ENCODE measurements around the gene DPEP1. TPM values are rescaled to one million over a fixed set of nuclear protein-coding genes. Genes with fewer than 3 reads are reported as not detected.
"Not testable (repeated sequence)": the region's sequence is repeated elsewhere in the genome, so short reads cannot be mapped to it uniquely, and the experiment has no call there.

DPEP1 gene
- total and polyA plus RNA-seq, 2 donors from 2014 or later: 24.2 to 433 TPM

- intact Hi-C loops (cut with DNase I): no loop called here
- H3K27ac ChIP-seq (ENCODE audit: low read depth in 2 of 2, low read length in 2 of 2): no peak overlapping the region
Observed at GRCh38 chr16:89584768-89585549, 28.5 kb upstream of the DPEP1 start.

DNA sequence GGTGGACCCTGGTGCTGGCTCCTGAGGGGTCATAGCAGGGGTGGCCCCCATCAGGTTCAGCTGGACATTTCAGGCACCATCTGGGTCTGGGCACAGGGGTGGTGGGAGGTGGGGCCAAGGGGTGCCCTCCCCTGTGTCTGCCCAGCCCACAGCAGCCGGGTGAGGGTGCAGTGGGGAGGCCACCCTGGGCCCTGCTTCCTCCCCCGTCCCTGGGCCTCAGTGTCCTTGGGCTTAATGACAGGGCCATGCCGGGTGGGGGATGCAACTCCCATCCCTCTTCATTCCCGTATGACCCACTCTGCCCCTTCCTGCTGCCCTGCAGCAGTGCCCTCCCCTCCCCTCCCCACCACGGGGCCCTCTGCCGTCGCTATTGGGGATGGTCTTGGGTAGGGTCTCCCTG lies 27.2 kb upstream of the DPEP1 start:
- Histone ChIP-seq H3K4me1 (ENCODE audit: control insufficient read depth in 2 of 3, insufficient read depth in 2 of 3, low read depth in 1 of 3, low read length in 3 of 3) (peaks cover 0 to 9% (median 0%) of the 10 kb centered on the region in 3 donors), H3K4me3 (ENCODE audit: low read length in 3 of 3) (no peak overlapping the region), H3K36me3 (ENCODE audit: control insufficient read depth in 2 of 3, insufficient read depth in 3 of 3, low read length in 3 of 3) (no peaks in the 10 kb centered on the region), H3K9me3 (ENCODE audit: control insufficient read depth in 2 of 3, insufficient read depth in 1 of 3, low read length in 3 of 3) (no peaks in the 10 kb centered on the region), H3K27me3 (ENCODE audit: control insufficient read depth, insufficient read depth, low read length) (no peaks in the 10 kb centered on the region), H3K9ac (ENCODE audit: low read length in 3 of 3) (no peak overlapping the region), H3K27ac (ENCODE audit: low read depth in 2 of 2, low read length in 2 of 2) (no peak overlapping the region)
- FAIRE-seq: no peak
- TF ChIP-seq, protein P1, sequence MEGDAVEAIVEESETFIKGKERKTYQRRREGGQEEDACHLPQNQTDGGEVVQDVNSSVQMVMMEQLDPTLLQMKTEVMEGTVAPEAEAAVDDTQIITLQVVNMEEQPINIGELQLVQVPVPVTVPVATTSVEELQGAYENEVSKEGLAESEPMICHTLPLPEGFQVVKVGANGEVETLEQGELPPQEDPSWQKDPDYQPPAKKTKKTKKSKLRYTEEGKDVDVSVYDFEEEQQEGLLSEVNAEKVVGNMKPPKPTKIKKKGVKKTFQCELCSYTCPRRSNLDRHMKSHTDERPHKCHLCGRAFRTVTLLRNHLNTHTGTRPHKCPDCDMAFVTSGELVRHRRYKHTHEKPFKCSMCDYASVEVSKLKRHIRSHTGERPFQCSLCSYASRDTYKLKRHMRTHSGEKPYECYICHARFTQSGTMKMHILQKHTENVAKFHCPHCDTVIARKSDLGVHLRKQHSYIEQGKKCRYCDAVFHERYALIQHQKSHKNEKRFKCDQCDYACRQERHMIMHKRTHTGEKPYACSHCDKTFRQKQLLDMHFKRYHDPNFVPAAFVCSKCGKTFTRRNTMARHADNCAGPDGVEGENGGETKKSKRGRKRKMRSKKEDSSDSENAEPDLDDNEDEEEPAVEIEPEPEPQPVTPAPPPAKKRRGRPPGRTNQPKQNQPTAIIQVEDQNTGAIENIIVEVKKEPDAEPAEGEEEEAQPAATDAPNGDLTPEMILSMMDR (IDR thresholded peaks at IDR 0.05; ENCODE audit: borderline replicate concordance, extremely low read depth, insufficient read depth): no peak
- intact Hi-C loops (cut with DNase I): no loop called here
- DNase-seq: peak in 1 of 5 donors; percentile 63

More at GRCh38 chr16:89584768-89585549, 28.5 kb upstream of the DPEP1 start:
- no peak overlapping the region for H3K4me3 ChIP-seq (ENCODE audit: low read length in 3 of 3)
- H3K27me3 ChIP-seq (ENCODE audit: control insufficient read depth, insufficient read depth, low read length): no peaks in the 10 kb centered on the region
- FAIRE-seq (no peak), DNase-seq (peak in 1 of 5 donors; percentile 69)
- H3K4me1 ChIP-seq (ENCODE audit: control insufficient read depth in 2 of 3, insufficient read depth in 2 of 3, low read depth in 1 of 3, low read length in 3 of 3): peaks cover 0 to 9% (median 0%) of the 10 kb centered on the region in 3 donors
- H3K9me3 ChIP-seq (ENCODE audit: control insufficient read depth in 2 of 3, insufficient read depth in 1 of 3, low read length in 3 of 3): no peaks in the 10 kb centered on the region
- H3K9ac ChIP-seq (ENCODE audit: low read length in 3 of 3): no peak overlapping the region
- TF ChIP-seq, protein P1 (IDR thresholded peaks at IDR 0.05; ENCODE audit: borderline replicate concordance, extremely low read depth, insufficient read depth): no peak
- H3K36me3 ChIP-seq (ENCODE audit: control insufficient read depth in 2 of 3, insufficient read depth in 3 of 3, low read length in 3 of 3): no peaks in the 10 kb centered on the region

DNA sequence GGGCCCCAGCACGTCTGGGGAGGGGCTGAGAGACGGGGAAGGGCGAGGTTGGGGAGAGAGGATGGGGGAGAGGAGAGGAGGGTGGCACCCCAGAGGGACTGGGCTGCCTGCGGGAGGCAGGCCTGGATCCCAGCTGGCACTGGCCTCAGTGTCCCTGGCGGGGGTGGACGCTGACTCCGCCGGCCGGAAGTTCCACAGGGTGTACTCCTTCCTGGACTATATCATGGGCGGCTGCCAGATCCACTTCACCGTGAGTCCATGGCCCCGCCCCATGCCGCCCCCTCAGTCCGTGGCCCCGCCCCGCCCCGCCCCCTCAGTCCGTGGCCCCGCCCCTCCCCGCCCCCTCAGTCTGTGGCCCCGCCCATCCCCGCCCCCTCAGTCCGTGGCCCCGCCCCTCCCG lies 26.6 kb upstream of the DPEP1 start:
- no peaks in the 10 kb centered on the region for H3K9me3 ChIP-seq (ENCODE audit: control insufficient read depth in 2 of 3, insufficient read depth in 1 of 3, low read length in 3 of 3)
- no peak overlapping the region for H3K4me3 ChIP-seq (ENCODE audit: low read length in 3 of 3)
- intact Hi-C loops (cut with DNase I): no loop called here
- peaks cover 0 to 8% (median 0%) of the 10 kb centered on the region in 3 donors for H3K4me1 ChIP-seq (ENCODE audit: control insufficient read depth in 2 of 3, insufficient read depth in 2 of 3, low read depth in 1 of 3, low read length in 3 of 3)
- no peak for DNase-seq
- FAIRE-seq: no peak
- no peak overlapping the region for H3K27ac ChIP-seq (ENCODE audit: low read depth in 2 of 2, low read length in 2 of 2)
- TF ChIP-seq, protein P1 (IDR thresholded peaks at IDR 0.05; ENCODE audit: borderline replicate concordance, extremely low read depth, insufficient read depth): no peak
- no peaks in the 10 kb centered on the region for H3K27me3 ChIP-seq (ENCODE audit: control insufficient read depth, insufficient read depth, low read length)
- no peak overlapping the region for H3K9ac ChIP-seq (ENCODE audit: low read length in 3 of 3)
- no peaks in the 10 kb centered on the region for H3K36me3 ChIP-seq (ENCODE audit: control insufficient read depth in 2 of 3, insufficient read depth in 3 of 3, low read length in 3 of 3)

- DNase-seq; H3K27me3 ChIP-seq (ENCODE audit: control insufficient read depth, insufficient read depth, low read length); H3K9ac ChIP-seq (ENCODE audit: low read length in 3 of 3); H3K4me1 ChIP-seq (ENCODE audit: control insufficient read depth in 2 of 3, insufficient read depth in 2 of 3, low read depth in 1 of 3, low read length in 3 of 3); H3K27ac ChIP-seq (ENCODE audit: low read depth in 2 of 2, low read length in 2 of 2); H3K36me3 ChIP-seq (ENCODE audit: control insufficient read depth in 2 of 3, insufficient read depth in 3 of 3, low read length in 3 of 3); H3K9me3 ChIP-seq (ENCODE audit: control insufficient read depth in 2 of 3, insufficient read depth in 1 of 3, low read length in 3 of 3); FAIRE-seq; H3K4me3 ChIP-seq (ENCODE audit: low read length in 3 of 3); intact Hi-C loops (cut with DNase I): not testable (repeated sequence)
Observed at GRCh38 chr16:89587676-89588075, 25.8 kb upstream of the DPEP1 start.
